ENCODE data around the gene CLEC16A.

The CLEC16A gene

DNA sequence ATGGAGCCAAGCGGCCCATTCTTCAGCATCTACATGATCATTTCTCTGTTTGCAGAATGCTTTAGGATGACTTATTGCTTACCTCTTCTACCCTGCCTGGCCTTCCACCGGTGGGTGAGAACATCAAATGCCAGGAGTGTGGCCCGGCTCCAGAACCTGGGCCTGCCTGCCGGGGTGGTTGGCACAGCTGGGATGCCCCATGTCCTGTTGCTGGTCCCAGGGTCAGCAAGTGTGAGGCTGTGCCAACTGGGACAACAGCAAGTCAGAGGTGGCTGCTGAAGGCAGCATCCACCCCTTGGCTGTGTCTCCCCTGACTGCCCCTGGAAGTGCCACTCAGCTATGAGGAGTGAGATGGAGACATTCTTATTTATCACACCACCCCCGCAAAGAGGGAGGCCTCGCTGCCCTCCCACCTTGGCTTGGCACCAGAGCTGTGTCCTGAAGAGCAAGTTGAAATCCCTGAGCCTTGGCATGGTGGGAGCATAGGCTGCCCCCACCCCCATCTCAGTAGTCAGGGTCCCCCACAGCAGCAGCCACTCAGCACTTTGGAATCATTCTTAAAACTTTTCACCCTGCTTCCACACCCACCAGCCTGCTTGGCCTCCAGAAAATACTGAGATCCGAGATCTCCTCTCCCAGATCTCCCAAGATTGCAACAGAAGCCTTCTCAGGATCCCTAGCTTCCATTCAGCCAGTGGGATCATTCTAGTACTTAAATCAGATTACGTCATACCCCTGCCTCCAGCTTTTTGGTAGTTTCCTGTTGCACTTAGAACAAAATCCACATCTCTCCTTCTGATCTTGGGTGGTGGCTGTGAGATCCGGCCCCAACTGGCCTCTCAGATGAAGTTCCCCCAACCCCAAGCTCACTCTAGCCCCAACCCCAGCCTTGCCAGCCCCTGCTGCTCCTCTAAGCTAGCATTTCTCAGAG is 184.1 kb downstream of the CLEC16A start:
- DNase-seq: peak; percentile 80

DNA sequence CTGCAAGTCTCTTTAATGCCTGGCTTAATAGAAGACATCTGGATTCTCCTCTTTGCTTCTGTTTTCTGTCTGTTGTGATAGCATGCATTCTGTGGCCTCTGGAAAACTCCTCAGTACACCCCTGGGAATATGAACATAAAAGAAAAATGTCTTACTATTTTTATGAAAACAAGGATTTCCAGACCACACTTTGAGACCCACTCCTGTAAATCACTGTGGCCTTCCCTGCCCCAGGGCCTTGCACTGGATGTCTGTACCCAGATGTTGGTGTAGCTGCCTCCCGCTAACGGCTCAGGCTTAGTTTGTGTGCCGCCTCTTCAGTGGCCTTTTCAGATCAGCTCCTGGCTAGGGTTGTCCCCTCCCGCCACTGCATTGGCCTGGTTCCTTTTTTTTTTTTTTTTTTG is 185.0 kb downstream of the CLEC16A start:
- DNase-seq: no peak

DNA sequence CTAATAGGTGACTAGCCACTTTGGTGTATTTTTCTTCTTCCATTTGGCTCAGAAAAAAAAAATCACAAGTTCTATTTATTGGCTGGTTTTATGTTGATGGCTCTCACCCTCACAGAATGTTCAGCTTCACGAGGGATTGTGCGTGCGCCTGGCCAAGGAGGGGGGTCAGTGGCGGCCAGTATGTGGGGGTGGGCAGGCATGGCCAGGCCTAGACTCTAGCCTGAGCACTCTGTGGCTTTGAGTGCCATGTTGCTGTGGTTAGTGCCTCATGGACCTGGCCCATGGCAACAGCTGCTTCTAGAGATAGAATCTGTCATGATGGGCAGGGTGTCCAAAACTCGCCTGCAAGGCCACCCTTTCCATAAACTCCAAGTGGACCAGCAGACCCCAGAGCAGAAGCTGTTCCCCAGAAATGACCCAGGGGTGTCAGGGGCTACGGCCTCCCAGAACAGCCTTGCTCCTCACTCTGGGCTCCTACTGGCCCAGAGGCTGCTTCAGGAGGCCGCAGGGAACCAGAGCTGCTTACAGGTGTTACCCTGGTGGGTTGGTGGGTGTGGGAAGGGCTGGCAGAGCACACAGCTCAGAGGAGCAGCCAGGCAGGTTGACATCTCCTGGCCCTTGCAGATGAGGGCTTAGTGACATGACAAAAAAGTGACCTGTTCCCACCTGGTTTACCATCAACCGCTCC is 186.8 kb downstream of the CLEC16A start:
- no peak for DNase-seq

DNA sequence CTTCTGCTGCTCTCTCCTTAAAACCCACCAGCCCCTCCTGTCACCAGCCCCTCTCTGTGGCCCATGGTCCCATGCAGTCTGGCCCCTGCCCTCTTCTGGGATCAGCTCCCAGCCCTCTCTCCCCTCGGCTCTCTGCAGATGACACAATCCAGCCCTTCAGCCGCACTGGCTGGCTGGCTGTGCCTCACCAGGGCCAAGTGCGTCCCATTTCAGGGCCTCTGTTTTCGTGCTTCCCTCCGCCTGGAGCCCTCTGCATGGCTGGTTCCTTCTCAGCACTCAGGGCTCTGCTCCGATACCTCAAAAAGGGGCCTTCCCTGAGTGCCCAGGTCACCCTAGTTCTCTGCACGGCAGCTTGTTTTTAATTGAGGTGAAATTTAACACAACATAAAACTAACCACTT is 187.3 kb downstream of the CLEC16A start:
- DNase-seq: no peak

- peak; percentile 94 for DNase-seq
These were observed 189.1 kb downstream of the CLEC16A start for GRCh38 chr16:11133344-11133943.

- no peak for DNase-seq
These were observed 190.5 kb downstream of the CLEC16A start for GRCh38 chr16:11134722-11135463.

DNA sequence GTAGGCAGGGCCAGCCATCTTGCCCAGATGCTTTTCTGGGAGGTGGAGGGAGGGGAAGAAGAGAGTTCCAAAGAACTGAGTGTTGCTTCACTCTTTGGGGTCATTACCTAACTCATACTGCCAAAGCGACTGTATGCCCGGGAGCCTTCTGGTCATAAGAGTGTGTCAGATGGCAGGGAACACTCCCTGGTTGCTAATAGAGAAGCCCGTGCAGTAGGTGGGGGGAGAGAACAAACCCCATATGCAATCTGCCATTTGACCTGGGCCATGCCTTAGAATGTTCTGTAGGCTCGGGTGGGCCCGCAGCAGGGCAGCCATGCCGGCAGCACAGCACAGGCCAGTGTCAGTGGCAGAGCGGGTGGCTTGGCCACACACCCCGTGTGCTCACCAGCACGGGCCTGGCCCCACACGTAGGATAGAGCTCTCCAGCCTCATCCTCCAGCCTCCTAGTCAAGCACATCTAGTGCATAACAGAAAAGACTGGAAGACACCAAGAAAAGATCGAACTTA is 191.2 kb downstream of the CLEC16A start:
- peak; percentile 48 for DNase-seq

DNA sequence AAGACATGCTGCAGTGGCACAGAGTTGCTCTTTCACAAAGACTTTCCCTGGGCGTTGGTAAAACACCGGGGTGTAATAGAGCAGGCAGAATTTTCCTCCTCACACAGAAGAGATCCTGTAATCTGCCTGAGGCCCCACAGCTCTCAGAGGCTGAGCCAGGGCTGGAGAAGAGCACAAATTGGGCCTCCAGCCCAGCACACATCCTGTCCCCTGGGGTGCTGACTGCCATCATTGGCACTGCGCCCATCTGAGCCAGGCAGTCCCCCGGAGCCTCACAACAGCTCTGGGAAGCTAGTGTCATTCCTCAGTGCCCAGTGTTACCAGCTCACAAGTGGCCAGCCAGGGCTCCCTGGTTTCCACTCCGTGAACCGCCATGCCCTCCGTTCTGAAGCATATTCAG is 192.2 kb downstream of the CLEC16A start:
- no peak for DNase-seq

- DNase-seq: no peak
These were observed 193.8 kb downstream of the CLEC16A start for GRCh38 chr16:11138022-11138768.

DNA sequence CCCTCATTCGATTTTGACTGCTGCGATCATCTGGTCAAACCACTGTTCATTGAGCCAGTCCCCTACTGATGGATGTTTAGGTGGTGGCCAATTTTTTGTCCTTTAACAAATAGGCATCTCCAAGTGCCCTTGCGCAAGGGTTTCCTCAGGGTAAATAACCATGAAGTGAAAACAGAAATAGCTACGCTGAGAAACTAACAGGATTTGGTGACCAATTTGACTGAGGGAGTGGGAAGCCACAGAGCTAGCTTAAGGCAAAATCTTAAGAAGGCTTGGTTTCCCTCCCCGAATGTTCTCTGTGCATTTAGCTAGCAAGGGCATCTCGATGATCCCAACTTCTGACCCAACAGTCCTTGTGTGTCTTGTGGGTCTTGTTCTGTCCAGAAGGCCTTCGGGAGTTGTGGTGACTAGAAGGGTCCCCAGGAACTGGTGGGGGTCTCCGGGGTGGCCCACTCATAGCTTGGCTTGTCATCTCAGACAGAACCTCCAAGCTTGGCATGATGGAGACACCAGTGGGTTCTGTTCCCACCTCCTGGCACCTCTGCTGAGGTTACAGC is 194.5 kb downstream of the CLEC16A start:
- no peak for DNase-seq

DNA sequence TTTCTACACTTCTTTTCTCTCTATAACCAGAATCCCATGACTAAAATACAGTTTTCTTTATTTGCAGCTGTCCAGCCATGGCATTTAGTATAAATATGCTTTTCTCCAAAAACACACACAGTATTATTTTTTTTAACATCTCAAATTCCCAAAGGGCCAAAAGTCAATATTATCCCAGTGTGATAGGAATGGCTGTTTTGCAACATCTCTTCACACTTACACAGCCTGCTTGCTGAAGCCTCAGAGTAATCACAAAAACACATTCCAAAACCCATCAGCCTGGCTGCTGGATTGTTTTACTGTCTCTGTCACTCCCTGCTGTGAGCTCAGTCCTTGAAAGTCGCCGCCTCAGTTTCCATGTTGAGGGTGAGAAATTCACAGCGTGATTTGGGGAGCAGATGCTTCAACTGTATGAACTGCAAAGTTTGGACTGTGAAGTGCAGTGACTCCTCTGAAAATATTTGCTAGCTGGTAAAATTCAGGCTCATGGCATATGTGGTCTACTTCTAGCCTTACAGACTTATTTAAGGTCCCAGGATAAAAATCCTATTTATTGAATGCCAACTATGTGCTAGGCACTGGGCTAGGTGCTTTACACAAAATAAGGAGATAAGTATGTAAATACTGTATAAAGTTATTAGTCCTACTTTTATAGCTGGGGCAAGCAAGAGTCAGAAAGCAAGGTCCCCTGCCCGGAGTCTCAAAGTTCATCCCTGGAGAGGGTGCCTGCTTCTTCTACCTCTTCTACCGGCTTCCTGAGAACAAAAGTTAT is 195.1 kb downstream of the CLEC16A start:
- DNase-seq: no peak

GRCh38 chr16:11140098-11140375 is 195.7 kb downstream of the CLEC16A start:
- DNase-seq: no peak

- no peak for DNase-seq
These were observed 196.1 kb downstream of the CLEC16A start for GRCh38 chr16:11140466-11140865.

DNA sequence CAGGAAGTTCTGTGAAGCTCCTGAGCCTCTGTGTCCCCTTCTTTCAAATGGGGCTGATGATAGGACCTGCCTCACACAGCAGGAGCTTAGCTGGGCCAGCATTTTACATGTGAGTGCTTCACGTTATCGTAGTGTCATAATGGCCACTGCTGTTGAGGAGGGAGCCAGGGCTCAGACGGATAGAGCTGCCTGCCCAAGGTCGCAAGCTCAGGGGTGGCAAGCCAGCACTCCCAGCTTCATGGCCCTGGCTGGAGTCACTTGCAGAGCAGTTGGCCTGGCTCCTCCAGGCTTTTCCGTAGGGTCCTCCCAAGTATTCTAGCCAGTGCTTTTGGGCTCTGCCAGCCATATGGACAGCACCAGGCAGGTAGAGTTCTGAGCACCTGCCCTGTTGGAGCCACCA is 196.5 kb downstream of the CLEC16A start:
- no peak for DNase-seq

DNA sequence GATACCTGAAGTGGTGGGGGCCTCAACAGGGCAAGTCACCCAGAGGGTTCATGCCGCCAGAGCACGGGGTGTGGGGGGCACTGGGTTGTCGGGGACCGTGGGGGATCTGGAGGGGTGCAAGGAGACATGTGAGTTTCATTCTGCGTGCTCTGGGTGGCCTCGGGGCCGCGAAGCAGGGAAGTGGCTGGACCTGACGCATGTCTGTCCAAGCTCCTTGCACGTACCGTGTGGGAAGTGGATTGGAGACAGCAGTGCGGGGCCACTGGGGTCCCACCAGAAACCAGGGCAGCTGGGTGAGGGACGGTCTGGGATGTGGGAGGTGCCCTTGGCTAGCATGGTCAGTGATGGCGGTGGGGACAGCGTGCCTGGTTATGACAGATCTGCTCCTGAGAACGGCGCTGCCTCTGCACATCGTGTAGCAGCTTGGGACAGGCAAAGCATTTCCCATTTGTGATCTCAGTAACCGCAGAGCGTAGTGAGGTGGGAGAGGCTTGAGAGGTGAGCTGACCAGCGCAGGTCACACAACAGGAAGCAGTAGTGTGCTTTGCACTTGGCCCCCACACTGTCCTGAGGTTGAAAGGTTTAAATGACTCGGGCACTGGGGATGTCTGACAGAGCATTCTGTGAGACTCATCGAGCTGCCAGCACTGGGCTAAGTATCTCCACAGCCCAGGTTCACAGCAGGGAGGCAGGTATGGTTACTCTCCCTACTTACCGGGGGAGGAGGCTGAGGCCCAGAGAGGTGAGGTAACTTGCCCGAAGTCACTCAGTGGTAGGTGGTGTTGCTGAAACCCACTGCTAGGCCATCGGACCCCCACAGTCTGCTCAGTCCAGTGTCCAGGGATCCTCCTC is 197.3 kb downstream of the CLEC16A start:
- DNase-seq: no peak

- no peak for DNase-seq
These were observed 197.9 kb downstream of the CLEC16A start for GRCh38 chr16:11142261-11142630.

- DNase-seq: no peak
These were observed 198.6 kb downstream of the CLEC16A start for GRCh38 chr16:11142951-11143350.

GRCh38 chr16:11143372-11144035 is 199.1 kb downstream of the CLEC16A start:
- DNase-seq: no peak

DNA sequence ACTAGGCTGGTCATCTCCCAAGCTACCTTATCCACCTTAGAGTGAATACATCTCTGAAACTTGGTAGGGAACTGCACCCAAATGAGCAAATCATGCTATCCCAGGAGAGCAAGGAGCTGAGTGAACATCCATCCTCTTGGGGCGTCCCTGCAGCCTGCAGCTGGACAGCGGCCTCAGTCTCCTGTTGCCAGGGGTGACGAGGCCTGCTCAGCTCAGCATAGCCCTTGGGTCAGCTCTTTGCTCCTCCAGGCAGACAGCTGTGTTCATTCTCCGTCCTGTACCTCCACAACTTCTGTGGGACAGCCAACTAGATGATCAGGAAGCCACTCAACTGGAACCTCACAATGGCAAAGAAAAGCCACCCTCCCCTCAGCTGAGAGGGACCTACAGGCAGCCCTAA is 199.8 kb downstream of the CLEC16A start:
- DNase-seq: no peak
